Subcutaneous abdominal adipose tissue (tissue), 5 donors: ENCODE data around the gene CNPY4.
"Not testable (repeated sequence)": the region's sequence is repeated elsewhere in the genome, so short reads cannot be mapped to it uniquely, and the experiment has no call there.

Experiments
- H3K27ac ChIP-seq: one replicate; pipeline ENCODE4 v1.7.0; 2013; ENCODE audit warnings: low read depth, mild to moderate bottlenecking, inconsistent platforms, low read length, moderate library complexity
- H3K27me3 ChIP-seq, 5 donors: one replicate each; pipeline ENCODE4 v1.7.0; 2013; ENCODE audit warnings: low read length in 5 of 5, inconsistent platforms in 1 of 5; ENCODE audit not compliant: control insufficient read depth in 5 of 5, insufficient read depth in 4 of 5
- H3K36me3 ChIP-seq, 5 donors: one replicate each; pipeline ENCODE4 v1.7.0; 2013; ENCODE audit warnings: low read length in 5 of 5; ENCODE audit not compliant: control insufficient read depth in 5 of 5, insufficient read depth in 5 of 5
- H3K4me1 ChIP-seq, 5 donors: one replicate each; pipeline ENCODE4 v1.7.0; 2013; ENCODE audit warnings: low read length in 5 of 5, mild to moderate bottlenecking in 3 of 5, moderate library complexity in 1 of 5; ENCODE audit not compliant: control insufficient read depth in 5 of 5, insufficient read depth in 5 of 5
- H3K4me3 ChIP-seq, 5 donors: one replicate each; pipeline ENCODE4 v1.7.0; 2013; ENCODE audit warnings: low read length in 5 of 5, low read depth in 1 of 5
- H3K9ac ChIP-seq, 5 donors: one replicate each; pipeline ENCODE4 v1.7.0; 2013; ENCODE audit warnings: low read length in 5 of 5, mild to moderate bottlenecking in 4 of 5, moderate library complexity in 3 of 5
- H3K9me3 ChIP-seq, 5 donors: one replicate each; pipeline ENCODE4 v1.7.0; 2013; ENCODE audit warnings: low read length in 5 of 5; ENCODE audit not compliant: control insufficient read depth in 5 of 5
- donor health status: healthy.
- donor health status: healthy.
- donor health status: healthy.
- donor health status: healthy.
- donor health status: healthy.

Gene CNPY4

GRCh38 chr7:100126931-100127865 is 7.8 kb downstream of the CNPY4 start, which contains the start of gene MBLAC1:
TSS of gene MBLAC1 (plus strand) at chr7:100126967. CDS start at chr7:100127396, 429 bp downstream.
- no peaks in the 10 kb centered on the region for H3K27me3 ChIP-seq
- H3K9me3 ChIP-seq, result no peaks in the 10 kb centered on the region
- peaks cover 0 to 5% (median 3%) of the 10 kb centered on the region in 5 donors for H3K36me3 ChIP-seq
- H3K4me1 ChIP-seq, result peaks cover 2 to 41% (median 29%) of the 10 kb centered on the region in 5 donors
- H3K4me3 ChIP-seq, result peak within 1 kb of the TSS; percentile 81 to 96 (median 92)
- H3K9ac ChIP-seq, result peak within 1 kb of the TSS; percentile 30 to 94 (median 91)
- peak within 1 kb of the TSS; percentile 81 for H3K27ac ChIP-seq

- Histone ChIP-seq H3K4me3 (peak overlapping the region; percentile 66 to 96 (median 89)), H3K9me3 (no peaks in the 10 kb centered on the region), H3K9ac (peak overlapping the region in 4 of 5 donors; percentile 87 to 94 (median 92)), H3K36me3 (peaks cover 0 to 5% (median 0%) of the 10 kb centered on the region in 5 donors), H3K27me3 (peaks cover 0 to 4% (median 0%) of the 10 kb centered on the region in 5 donors), H3K27ac (peak overlapping the region; percentile 81), H3K4me1 (peaks cover 2 to 41% (median 29%) of the 10 kb centered on the region in 5 donors)
Observed at GRCh38 chr7:100127866-100128636, 8.6 kb downstream of the CNPY4 start.

- peaks cover 0 to 5% (median 0%) of the 10 kb centered on the region in 5 donors for H3K36me3 ChIP-seq
- no peaks in the 10 kb centered on the region for H3K9me3 ChIP-seq
- H3K4me1 ChIP-seq, result peaks cover 2 to 41% (median 29%) of the 10 kb centered on the region in 5 donors
- H3K9ac ChIP-seq, result peak overlapping the region in 1 of 5 donors; percentile 92
- H3K27ac ChIP-seq, result no peak overlapping the region
- H3K27me3 ChIP-seq, result peaks cover 0 to 4% (median 0%) of the 10 kb centered on the region in 5 donors
- no peak overlapping the region for H3K4me3 ChIP-seq
Observed at GRCh38 chr7:100128637-100128963, 9.2 kb downstream of the CNPY4 start.

GRCh38 chr7:100130220-100130607 is 10.8 kb downstream of the CNPY4 start:
- not testable (repeated sequence) for H3K27me3 ChIP-seq, H3K27ac ChIP-seq, H3K9ac ChIP-seq, H3K36me3 ChIP-seq, H3K4me3 ChIP-seq, H3K9me3 ChIP-seq
- peaks cover 2 to 32% (median 24%) of the 10 kb centered on the region in 5 donors for H3K4me1 ChIP-seq

GRCh38 chr7:100130608-100131453 is 11.4 kb downstream of the CNPY4 start:
- no peaks in the 10 kb centered on the region for H3K36me3 ChIP-seq
- no peak overlapping the region for H3K27ac ChIP-seq
- H3K4me1 ChIP-seq, result peaks cover 2 to 27% (median 24%) of the 10 kb centered on the region in 5 donors
- no peak overlapping the region for H3K9ac ChIP-seq
- peaks cover 0 to 6% (median 0%) of the 10 kb centered on the region in 5 donors for H3K27me3 ChIP-seq
- no peaks in the 10 kb centered on the region for H3K9me3 ChIP-seq
- no peak overlapping the region for H3K4me3 ChIP-seq

- H3K9ac ChIP-seq, result no peak overlapping the region
- no peaks in the 10 kb centered on the region for H3K36me3 ChIP-seq
- no peak overlapping the region for H3K27ac ChIP-seq
- H3K27me3 ChIP-seq, result peaks cover 0 to 6% (median 0%) of the 10 kb centered on the region in 5 donors
- peaks cover 2 to 19% (median 17%) of the 10 kb centered on the region in 5 donors for H3K4me1 ChIP-seq
- H3K9me3 ChIP-seq, result no peaks in the 10 kb centered on the region
- no peak overlapping the region for H3K4me3 ChIP-seq
Observed at GRCh38 chr7:100132126-100132525, 12.7 kb downstream of the CNPY4 start.

- no peak overlapping the region for H3K9ac ChIP-seq
Observed at GRCh38 chr7:100132697-100133151, 13.3 kb downstream of the CNPY4 start.

GRCh38 chr7:100137851-100138760 is 18.7 kb downstream of the CNPY4 start:
- Histone ChIP-seq H3K4me3 (no peak overlapping the region), H3K27me3 (peaks cover 0 to 5% (median 2%) of the 10 kb centered on the region in 5 donors), H3K9me3 (no peaks in the 10 kb centered on the region), H3K36me3 (no peaks in the 10 kb centered on the region), H3K4me1 (no peaks in the 10 kb centered on the region), H3K9ac (no peak overlapping the region), H3K27ac (no peak overlapping the region)

More at GRCh38 chr7:100132697-100133151, 13.3 kb downstream of the CNPY4 start:
- Histone ChIP-seq H3K4me3 (no peak overlapping the region), H3K36me3 (no peaks in the 10 kb centered on the region), H3K4me1 (peaks cover 2 to 15% (median 13%) of the 10 kb centered on the region in 5 donors), H3K9me3 (no peaks in the 10 kb centered on the region), H3K27me3 (peaks cover 0 to 6% (median 0%) of the 10 kb centered on the region in 5 donors), H3K27ac (no peak overlapping the region)
